ENCODE results near the gene PTPN6. TPM values are rescaled to one million over a fixed set of nuclear protein-coding genes. Genes with fewer than 3 reads are reported as not detected.

Gene PTPN6
- total RNA-seq, 1 experiment from 2014 or later = 19.8 TPM

GRCh38 chr12:6954316-6955107, 3.4 kb downstream of the PTPN6 start:
- H3K27ac Mint-ChIP-seq = peak overlapping the region; percentile 40 to 65 (median 49); a peak in 4 of 7 replicates
- H3K4me1 ChIP-seq (ENCODE audit: insufficient read depth, low read length) = peaks cover 2% of the 10 kb centered on the region; the same call in 1 of the 2 replicates
- H3K79me1 ChIP-seq (ENCODE audit: insufficient read depth, low read depth, low read length, poor library complexity, severe bottlenecking) = no peaks in the 10 kb centered on the region
- no peak overlapping the region for H3K9ac ChIP-seq (ENCODE audit: extremely low read depth, insufficient read length, low read length)
- no peak overlapping the region for H3K23ac ChIP-seq (ENCODE audit: insufficient read length, low read depth, low read length)
- no peak for DNase-seq
- no peak overlapping the region for H2AK5ac ChIP-seq (ENCODE audit: insufficient read length, low read length)
- no peak overlapping the region for H2AFZ ChIP-seq (ENCODE audit: low read length)
- H3K79me2 ChIP-seq (ENCODE audit: insufficient read depth, low read length) = no peaks in the 10 kb centered on the region
- no peaks in the 10 kb centered on the region for H3K9me3 Mint-ChIP-seq
- H2BK20ac ChIP-seq (ENCODE audit: low read depth, low read length, poor library complexity, severe bottlenecking) = no peak overlapping the region
- no peak overlapping the region for H3K27ac ChIP-seq (ENCODE audit: insufficient read length, low read depth, low read length)
- H3K56ac ChIP-seq (ENCODE audit: insufficient read length, low read depth, low read length) = no peak overlapping the region
- no peak overlapping the region for H4K5ac ChIP-seq (ENCODE audit: insufficient read length, low read depth, low read length)
- WGBS (ENCODE audit: extremely low coverage, insufficient read length, low lambda C conversion rate) = no CpG with 5 or more reads among the region's 21 CpGs
- no peak overlapping the region for H3K18ac ChIP-seq (ENCODE audit: insufficient read length, low read depth, low read length)
- no peak overlapping the region for H4K8ac ChIP-seq (replicated peaks; ENCODE audit: insufficient read length, low read depth, low read length)
- no peaks in the 10 kb centered on the region for H3K23me2 ChIP-seq (ENCODE audit: insufficient read length, low read depth, low read length, poor library complexity, severe bottlenecking)
- H3K14ac ChIP-seq (ENCODE audit: insufficient read depth, low read length) = no peak overlapping the region
- peaks cover 0 to 6% (median 0%) of the 10 kb centered on the region in 3 experiments; a peak in 4 of 7 replicates for H3K36me3 Mint-ChIP-seq (ENCODE audit: insufficient read depth in 1 of 3, low read depth in 3 of 3)
- H3K27me3 Mint-ChIP-seq (ENCODE audit: low read depth) = no peaks in the 10 kb centered on the region; the same call in 1 of the 2 replicates
- H4K91ac ChIP-seq (ENCODE audit: insufficient read length, low read depth, low read length) = no peak overlapping the region
- no peak overlapping the region for H3K4ac ChIP-seq (ENCODE audit: low read depth, low read length)
- no peak overlapping the region for H3K4me2 ChIP-seq (ENCODE audit: insufficient read depth, insufficient read length, low read length)
- no peak overlapping the region for H2BK120ac ChIP-seq (ENCODE audit: low read depth, low read length, poor library complexity, severe bottlenecking)
- no peaks in the 10 kb centered on the region for H4K20me1 ChIP-seq (ENCODE audit: control insufficient read depth, insufficient read depth, insufficient read length)
- no peak overlapping the region for H3K4me3 Mint-ChIP-seq
- no peaks in the 10 kb centered on the region for H3K27me3 ChIP-seq (ENCODE audit: insufficient read depth, low read length)
- no peak overlapping the region for H2BK12ac ChIP-seq (ENCODE audit: insufficient read length, low read depth, low read length)
- TF ChIP-seq, protein P1, sequence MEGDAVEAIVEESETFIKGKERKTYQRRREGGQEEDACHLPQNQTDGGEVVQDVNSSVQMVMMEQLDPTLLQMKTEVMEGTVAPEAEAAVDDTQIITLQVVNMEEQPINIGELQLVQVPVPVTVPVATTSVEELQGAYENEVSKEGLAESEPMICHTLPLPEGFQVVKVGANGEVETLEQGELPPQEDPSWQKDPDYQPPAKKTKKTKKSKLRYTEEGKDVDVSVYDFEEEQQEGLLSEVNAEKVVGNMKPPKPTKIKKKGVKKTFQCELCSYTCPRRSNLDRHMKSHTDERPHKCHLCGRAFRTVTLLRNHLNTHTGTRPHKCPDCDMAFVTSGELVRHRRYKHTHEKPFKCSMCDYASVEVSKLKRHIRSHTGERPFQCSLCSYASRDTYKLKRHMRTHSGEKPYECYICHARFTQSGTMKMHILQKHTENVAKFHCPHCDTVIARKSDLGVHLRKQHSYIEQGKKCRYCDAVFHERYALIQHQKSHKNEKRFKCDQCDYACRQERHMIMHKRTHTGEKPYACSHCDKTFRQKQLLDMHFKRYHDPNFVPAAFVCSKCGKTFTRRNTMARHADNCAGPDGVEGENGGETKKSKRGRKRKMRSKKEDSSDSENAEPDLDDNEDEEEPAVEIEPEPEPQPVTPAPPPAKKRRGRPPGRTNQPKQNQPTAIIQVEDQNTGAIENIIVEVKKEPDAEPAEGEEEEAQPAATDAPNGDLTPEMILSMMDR (conservative IDR thresholded peaks at IDR 0.05) = no peak
- H3K4me1 Mint-ChIP-seq = peaks cover 19 to 33% of the 10 kb centered on the region in 2 experiments
- no peak overlapping the region for H3T11ph ChIP-seq (ENCODE audit: low read length)
- no peak overlapping the region for H2BK15ac ChIP-seq (ENCODE audit: low read depth, low read length)
- no peak overlapping the region for H2BK5ac ChIP-seq (ENCODE audit: insufficient read length, low read length)
- no peaks in the 10 kb centered on the region for H3K9me3 ChIP-seq (ENCODE audit: control insufficient read depth, low read depth, low read length)

Measured in H9 (cell line).